Hypothalamus (tissue), 51 donors: ENCODE results near the gene BPIFB6.

ENCODE experiments used
- DNase-seq, 51 donors: peaks; one replicate each; lab custom pipeline; 2025; lab: John Stamatoyannopoulos, UW

BPIFB6 gene

DNA sequence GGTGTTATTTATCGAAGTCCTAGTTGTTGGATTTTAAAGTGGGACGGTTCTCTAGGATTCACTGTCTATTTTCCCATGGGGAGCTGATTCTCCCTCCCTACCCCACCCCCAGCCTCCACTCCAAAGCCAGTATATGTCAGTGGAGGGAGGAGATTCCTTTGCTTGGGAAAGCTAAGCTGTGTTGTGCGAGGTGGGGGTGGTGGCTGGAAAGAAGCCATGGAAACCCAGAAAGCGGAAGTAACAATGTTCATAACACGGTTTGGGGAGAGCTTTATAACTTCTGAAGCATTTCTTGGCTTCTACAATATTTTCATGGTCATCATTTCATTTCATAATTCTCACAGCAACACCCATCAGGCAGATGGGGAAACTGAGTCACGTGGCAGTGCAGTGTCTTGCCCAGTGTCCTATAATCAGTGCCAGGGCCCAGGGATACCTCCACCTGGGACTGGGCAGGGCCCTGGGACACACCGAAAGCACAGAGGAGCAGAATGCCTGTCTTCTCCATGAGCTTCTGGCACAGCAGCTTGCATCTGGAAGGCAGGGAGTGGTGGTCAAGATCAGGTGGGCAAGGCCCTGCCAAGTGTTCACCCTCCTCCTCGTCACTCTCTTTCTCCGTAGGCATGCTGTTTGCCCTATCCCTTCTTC lies 31.7 kb upstream of the BPIFB6 start:
- DNase-seq, result no peak

DNA sequence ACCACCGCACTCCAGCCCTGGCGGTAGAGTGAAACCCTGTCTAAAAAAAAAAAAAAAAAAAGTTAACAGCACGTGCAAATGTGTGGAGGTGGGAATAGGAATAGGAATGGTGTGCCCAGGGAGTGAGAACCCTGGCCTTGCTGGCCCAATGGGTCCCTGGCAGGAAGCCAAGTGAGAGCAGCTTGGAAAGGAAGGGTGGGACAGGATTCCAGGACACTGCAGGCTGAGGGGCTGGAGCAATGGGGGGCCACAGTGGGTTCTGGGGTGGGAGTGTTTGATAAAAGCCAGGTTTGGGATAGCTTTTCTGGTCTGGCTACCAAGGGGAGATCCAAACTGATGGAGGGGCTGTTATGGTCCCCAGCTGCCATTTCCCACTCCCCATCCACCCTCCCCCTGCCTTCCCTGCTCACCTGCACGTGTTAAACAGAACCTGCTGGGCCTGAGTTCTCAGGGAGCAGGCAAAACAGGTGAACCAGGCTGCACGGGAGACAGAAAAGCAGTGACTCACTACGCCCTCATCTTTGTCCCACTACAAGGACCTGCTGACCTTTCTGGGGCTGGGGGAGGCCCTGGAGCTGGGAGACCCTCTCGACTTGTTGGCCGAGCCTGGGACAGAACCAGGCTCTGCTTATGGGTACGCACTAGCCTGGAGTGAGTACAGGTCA lies 30.5 kb upstream of the BPIFB6 start:
- no peak for DNase-seq

DNA sequence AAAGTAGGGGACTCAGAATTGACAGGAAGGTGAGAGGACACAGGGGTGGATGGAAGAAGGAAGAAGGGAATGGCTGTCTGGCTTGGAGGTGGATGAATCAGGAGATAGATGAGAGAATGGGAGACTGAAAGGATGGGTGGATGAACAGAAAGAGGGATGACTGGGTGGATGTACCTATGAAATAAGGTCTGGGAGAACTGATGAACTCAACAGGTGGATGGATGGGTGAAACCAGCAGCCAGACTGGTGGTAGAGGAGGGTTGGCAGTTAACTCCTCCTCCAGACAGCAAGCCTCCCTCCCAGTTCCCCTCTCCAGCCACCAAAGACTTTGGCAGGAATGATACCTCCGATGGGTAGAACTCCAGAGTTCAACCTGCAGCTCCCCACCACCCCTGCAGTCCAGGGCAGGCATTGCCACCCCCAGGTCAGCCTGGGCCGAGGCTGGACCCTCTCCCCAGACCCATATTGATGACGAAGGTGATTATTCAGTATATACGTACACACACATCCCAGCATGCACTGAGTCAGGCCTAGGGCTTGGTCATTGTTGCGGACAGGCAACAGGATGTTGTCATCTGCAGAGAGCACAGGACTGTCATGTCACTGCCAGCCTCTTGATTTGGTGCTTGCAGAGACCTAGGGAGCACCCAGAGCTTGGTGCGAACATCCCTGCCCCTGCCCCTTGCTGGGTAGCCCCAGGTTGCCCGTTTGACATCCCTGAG lies 29.2 kb upstream of the BPIFB6 start:
- no peak for DNase-seq

DNA sequence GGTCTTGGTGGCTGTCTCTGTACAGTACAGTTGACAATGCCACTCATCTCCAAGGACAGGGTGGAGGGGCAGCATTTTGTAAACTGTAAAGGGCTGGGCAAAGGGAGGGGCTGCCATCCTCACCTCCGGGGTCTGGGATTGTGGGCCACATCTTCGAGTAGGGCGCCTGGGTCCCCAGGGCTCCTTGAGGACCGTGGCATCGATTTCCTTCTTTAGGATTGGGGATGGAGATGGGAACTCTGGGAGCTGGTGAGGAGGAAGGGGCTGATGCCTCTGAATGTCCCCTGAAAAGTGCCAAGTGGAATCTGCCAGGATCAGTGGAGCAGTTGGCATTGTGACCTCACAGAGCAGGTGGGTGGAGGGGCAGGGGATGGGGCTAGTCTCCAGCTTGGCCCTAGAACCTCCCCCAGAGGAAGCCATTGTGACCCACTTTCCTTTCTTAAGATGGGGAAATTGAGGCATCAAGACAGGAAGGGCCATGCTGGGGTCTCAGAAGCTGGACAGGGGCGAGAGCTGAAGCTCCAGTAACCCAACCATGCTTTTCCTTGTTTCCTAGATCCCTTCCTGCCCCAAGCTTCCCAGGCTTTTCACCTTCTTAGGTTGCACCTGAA lies 27.2 kb upstream of the BPIFB6 start, which contains the start of gene SUN5:
Gene SUN5 (minus strand): TSS at position 293 of the 611 bp plus-strand sequence. CDS start 93 bp downstream, at position 200.
- DNase-seq, result no peak

DNA sequence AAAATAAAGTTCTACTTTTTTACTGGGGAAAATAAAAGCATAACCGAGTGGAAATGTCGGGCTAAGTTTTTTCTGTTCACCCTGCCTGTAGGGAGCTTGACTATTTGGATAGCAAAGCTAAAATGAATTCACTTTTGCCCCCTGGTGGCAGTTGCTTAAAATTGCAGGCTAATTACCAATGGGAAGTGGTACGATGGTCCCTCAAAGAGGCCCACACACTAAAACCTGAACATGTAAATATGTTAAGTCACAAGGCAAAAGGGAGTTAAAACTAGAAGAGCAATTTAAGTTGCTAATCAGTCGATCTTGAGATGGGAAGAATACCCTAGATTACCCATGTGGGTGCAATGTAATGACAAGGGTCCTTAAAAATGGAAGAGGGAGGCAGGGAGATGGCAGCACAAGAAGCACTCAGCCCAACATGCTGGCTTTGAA lies 26.3 kb upstream of the BPIFB6 start:
- DNase-seq, result no peak

DNA sequence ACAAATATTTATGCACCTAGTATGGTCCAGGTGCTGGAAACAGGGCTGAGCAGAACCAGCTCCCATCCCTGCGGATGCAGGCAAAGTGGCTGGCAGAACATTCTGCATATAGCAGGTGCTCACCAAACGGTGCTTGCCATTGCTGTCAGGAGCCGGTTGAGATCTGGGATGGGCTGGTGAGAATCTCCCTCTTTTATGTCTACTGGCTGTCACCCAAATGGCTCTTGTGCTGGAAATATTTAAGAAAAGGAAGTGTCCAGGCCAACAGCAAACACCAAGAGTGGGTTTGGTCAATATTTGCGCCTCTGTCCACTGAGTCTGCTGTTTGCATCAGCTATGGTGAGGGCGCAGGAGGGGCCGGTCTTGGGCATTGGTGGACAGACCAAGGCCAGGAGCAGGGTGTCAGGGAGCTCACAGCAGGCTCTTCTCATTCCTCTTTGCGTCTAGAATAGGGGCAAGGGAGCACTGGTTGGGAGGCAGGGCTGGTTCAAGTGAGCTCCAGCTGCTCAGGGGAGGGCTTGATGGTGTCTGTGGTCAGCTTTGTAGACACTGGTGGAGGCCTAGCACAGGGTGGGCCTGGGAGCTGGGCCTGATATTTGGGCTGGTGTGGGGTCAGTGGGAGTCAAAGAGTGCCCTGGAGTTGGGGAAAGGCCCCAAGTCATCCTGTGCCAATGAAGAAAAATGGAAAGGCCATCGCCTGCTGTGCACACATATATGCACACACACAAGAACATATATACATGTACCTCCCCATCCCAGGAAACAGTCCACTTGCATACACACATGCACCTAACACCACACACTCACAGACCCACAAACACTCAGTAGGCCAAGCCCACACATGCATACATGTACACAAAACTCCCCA lies 25.3 kb upstream of the BPIFB6 start:
- DNase-seq, result no peak

DNA sequence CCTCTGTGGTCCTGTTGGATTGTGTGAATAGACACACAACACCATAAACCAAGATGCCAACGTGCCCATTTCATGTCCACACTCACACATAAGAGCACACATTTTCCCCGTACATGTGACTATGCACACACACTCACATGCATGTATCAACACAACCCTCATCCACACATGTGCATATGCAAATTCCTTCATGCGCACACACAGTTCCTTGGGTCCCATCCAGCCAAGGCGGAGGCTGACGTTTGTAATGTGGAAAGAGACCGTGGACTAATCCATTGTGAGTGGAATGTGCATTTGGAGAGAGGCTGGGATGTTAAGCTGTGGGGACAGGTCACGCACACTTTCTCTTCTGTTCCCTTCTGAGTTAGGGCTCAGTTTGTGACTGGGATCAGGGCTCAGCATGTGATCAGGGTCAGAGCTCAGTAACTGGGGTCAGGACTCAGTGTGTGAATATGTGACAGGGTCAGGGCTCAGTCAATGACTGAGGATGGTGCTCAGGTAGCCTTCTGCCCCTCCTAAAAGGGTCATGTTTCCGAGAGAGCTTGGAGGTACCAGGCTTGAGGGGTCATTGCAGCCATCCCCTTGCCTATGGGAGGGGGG lies 24.6 kb upstream of the BPIFB6 start:
- DNase-seq, result no peak

DNA sequence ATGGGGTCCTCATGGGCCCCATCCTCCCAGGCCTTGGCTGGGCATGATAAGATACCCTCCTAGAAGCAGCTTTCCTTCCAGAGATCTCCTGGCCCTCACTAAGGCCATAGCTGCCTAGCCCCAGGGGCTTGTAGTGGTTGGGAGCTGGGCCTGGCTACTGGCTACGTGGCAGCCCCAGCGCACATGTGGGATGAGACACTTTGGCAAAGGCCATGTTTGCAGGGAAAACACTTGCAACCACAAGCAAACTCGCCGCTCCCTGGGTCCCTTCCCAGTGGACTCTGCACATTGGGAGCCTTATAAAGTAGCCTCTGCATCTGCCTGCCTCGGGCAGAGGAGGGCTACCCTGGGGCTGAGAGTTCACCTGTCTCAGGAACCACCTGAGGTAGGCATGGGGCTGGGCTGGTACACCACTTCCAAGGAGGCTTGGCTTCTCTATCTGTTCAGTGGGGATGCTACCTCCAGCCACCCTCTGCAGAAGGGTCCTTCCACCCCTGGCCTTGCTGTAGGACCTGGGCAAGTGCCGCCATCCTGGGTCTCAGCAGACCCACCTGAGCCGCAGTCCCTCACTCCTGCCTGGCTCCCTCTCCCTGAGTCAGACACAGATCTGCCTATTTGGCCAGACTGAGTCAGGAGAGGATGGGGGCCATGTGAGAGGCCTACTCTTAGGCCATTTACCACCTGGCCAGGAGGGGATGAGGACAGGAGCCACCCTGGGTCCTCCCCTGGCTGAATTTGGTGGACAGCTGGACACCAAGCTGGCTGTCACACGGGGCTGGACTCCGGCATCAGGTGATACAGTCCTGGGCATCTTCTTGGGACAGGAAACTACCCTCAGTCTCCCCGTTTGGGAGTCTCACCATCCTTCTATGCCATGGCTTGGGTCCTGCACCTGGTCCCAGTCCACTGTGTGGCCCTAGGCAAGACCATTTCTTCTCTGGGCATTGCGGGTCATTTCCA lies 23.8 kb upstream of the BPIFB6 start, which contains the start of gene BPIFB2:
Gene BPIFB2 (plus strand): TSS at position 329 of the 960 bp plus-strand sequence. CDS start 871 bp downstream, outside the sequence.
- DNase-seq, result no peak

DNA sequence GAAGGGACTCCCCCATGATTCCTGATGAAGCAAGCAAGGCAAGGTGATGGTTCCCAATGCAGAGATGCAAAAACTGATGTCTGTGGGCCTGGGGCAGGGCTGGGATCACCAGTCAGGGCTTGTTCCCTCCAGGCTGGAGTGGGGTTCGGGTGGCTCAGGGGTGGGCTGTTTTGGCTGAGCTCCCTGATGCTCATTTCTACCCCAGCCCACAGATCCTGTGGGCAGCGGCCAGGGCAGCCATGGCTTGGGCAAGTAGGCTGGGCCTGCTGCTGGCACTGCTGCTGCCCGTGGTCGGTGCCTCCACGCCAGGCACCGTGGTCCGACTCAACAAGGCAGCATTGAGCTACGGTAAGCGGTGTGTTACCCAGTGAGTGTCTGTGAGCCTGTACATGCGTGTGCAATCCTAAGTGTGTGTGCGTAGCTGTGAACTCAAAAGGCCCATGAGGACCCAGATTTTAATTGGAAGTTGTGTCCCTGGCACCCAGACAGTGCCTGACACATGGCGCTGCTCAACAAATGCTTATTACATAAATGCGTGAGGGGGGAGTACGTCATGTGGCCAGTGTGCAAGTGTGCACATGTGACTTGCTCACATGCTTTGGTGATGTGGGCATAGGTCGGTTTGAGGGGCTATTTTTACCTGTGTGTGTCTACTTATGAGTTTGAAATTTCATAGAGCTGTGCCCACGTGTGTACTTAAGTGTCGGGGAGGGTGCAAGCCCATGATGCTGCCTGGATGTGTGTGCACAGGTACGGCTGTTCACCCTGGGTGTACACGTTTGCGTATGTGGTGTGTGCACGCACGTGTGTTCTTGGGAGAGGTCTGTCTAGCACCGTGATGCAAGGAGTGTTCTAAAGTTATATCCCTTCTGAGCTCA lies 22.9 kb upstream of the BPIFB6 start:
- DNase-seq, result no peak

DNA sequence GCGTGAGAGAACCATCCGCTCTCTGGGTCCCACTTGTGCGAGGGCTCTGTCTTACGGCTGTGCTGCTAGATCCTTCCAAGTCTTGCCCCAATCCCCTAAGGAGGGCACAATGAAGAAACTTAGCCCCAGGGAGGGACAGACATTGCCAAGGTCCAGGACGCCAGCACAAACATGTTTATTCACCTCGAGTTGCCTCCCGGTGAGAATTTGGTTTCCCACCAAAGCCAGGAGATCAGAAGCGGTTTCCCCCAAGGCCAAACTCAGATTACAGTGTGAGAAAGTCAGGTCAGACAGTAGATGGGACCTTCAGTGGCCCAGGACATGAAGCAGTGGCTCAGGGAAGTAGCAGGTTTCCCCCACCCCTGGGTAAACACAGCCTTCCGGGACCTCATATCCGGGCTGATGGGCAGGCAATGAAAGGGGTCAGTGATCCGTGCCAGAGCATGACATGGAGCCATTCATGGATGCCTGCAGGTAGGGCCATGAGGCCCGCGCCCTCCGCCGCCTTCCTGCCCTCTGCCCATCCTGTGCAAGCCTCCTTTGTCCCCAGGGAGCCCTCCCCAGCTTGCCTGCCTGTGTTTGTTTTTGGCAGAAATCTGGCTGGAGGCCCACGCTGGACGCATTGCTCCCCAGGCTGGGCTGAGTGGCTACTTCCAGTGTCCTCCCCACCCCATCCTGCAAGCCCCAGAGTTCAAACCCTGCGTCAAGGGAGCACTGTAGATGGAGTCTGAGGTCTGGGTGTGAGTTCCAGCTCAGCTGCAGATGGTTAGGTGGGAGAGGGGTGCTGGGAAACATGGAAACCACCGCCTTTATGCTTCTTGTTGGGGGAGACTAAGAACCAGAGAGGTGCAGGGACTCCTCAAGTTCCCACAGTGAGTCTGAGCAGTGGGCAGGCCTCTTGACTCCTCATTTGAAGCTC lies 22.0 kb upstream of the BPIFB6 start:
- DNase-seq, result peak in 1 of 51 donors; percentile 16

DNA sequence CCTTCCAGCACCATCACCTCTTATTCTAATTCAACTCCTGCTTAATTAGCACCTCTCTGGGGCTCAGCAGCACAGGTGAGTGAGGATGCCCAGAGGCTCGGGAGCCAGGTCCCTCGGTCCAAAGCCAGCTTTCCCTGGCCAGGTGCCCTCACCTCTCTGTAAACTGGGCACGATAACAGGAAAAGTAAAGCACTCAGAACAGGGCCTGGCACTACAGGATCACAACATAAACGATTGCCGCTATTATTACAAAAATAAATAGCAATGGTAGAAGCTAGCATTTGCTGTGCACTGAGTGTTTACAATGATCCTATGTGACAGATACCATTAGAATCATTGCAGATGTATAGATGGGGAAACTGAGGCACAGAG lies 21.3 kb upstream of the BPIFB6 start:
- DNase-seq, result no peak

DNA sequence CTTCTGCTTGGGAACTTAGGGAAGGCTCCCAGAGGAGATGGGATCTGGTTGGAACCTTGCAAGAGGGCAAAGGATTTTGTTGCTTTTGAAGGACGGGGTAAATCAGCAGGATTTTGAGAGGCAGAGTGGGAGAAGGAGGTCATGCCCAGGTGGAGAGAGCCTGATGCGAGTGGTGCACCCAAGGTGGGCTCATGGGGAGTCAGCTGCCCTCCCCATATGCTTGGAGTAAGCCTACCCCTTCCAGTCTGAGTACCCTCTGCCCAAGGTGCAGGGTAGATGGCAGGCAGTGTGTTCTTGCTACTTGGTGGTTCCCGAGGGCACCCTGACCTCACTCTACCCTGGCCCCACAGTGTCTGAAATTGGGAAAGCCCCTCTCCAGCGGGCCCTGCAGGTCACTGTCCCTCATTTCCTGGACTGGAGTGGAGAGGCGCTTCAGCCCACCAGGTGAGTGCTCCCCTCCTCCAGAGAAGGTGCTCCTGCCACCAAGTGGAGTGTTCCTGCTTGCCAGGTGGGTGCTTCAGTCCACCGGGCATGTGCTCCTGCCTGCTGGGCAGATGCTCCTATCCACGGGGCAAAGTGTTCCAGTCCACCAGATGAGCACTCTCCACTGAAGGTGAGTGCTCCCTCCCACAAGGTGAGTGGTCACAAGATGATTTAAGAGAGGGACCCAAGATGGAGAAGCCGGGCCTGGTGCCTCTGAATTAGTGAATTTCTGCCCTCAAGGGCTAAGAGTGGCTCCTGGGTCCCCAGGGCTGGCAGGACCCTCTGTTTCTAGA lies 20.6 kb upstream of the BPIFB6 start:
- DNase-seq, result no peak

DNA sequence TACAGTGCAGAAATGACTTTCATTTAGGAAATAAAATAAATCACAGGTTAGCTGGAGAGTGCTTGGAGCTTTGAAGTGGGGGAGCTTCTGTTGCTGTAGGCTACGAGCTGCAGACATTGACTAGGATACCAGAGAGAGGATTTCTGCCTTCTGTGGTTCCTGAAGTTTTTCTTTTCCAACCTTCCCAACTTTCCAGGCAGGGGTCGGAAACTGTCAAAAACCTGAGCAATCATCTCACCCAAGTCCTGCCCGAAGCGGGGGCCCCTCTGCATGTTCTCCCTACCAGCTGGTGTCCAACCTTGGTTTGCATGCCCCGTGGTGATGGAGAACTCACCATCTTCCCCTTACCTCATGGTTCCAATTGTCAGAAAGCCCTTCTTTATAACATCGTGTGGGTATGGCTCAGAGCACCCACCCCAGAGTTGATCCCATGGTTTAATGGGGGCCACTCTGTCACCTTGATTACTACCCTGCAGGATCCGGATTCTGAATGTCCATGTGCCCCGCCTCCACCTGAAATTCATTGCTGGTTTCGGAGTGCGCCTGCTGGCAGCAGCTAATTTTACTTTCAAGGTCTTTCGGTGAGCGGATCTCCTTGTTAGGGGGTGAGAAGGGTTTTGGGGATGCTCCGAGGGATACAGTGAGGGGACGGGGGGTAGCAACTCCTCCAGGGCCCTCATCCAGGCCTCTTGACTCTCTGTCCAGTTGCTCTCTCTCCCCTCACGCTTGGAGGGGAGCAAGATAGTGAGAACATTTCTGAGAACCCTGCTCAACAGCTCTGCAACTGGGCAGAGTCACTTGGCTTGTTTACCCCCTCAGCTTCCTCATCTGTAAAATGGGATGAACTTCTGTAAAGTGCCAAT lies 18.9 kb upstream of the BPIFB6 start:
- no peak for DNase-seq

DNA sequence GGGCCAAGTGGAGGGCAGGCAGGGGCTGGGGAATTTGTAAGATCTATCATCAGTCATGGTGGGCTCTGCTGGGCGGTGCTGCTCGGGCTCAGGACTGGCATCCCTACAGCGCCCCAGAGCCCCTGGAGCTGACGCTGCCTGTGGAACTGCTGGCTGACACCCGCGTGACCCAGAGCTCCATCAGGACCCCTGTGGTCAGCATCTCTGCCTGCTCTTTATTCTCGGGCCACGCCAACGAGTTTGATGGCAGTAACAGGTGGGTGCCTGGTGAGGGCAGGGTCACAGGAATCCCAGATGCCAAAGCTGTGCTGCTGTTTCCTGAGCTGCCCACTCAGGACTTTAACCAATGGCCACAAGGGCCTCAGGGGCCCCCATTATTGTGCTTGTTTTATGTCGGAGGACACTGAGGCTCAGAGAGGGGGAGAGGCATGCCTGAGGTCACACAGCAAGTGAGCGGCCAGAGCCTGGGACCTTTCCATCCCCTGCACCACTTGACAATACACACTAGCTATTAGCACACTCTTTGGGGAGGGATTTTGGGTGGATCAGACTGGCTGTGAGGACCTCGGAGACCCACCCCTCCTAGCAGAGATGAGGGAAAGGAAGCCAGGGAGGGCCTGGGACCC lies 17.6 kb upstream of the BPIFB6 start:
- no peak for DNase-seq
